Astrocyte (in vitro differentiated cells and primary cell): ENCODE results near the gene PMM2. TPM values are rescaled to one million over a fixed set of nuclear protein-coding genes. Genes with fewer than 3 reads are reported as not detected.
A peak's percentile ranks its signal among the peaks of the same experiment; 100 is the strongest.

Experiments used
- DNase-seq: peaks from one replicate; pipeline ENCODE4 v3.0.0-alpha.2; 2010; ENCODE audit warnings: low read depth
- FAIRE-seq: peaks from 2 replicates; lab custom pipeline; 2011; peaks lifted over from hg19 to GRCh38; lab: Jason Lieb, UNC
- H2AFZ ChIP-seq: 2 replicates; pipeline ENCODE4 v1.6.0; 2012; ENCODE audit warnings: low read depth, low read length, inconsistent platforms
- H3K27ac ChIP-seq: 2 replicates; pipeline ENCODE4 v1.5.1; 2011; ENCODE audit warnings: low read depth, low read length, inconsistent platforms
- H3K27me3 ChIP-seq: 2 replicates; pipeline ENCODE4 v1.6.0; 2011; ENCODE audit warnings: low read length, inconsistent platforms; ENCODE audit not compliant: insufficient read depth
- H3K36me3 ChIP-seq: 2 replicates; pipeline ENCODE4 v1.5.1; 2011; ENCODE audit warnings: low read length, inconsistent platforms; ENCODE audit not compliant: insufficient read depth
- H3K4me1 ChIP-seq: 2 replicates; pipeline ENCODE4 v1.5.1; 2011; ENCODE audit warnings: low read length, inconsistent platforms; ENCODE audit not compliant: insufficient read depth
- H3K4me2 ChIP-seq: 2 replicates; pipeline ENCODE4 v1.6.0; 2012; ENCODE audit warnings: low read length, inconsistent platforms
- H3K4me3 ChIP-seq: 2 replicates; pipeline ENCODE4 v1.5.1; 2011; ENCODE audit warnings: low read depth, mild to moderate bottlenecking, low read length, inconsistent platforms; ENCODE audit not compliant: insufficient read depth
- H3K79me2 ChIP-seq: 2 replicates; pipeline ENCODE4 v1.6.0; 2012; ENCODE audit warnings: mild to moderate bottlenecking, low read length, inconsistent platforms; ENCODE audit not compliant: insufficient read depth
- H3K9ac ChIP-seq: 2 replicates; pipeline ENCODE4 v1.6.0; 2012; ENCODE audit warnings: mild to moderate bottlenecking, low read length, inconsistent platforms
- H3K9me3 ChIP-seq: 2 replicates; pipeline ENCODE4 v1.5.1; 2012; ENCODE audit warnings: low read depth, mild to moderate bottlenecking, low read length, inconsistent platforms; ENCODE audit not compliant: insufficient read depth
- H4K20me1 ChIP-seq: 2 replicates; pipeline ENCODE4 v1.6.0; 2012; ENCODE audit warnings: low read length, inconsistent platforms; ENCODE audit not compliant: insufficient read depth
- H3K27ac Mint-ChIP-seq: one replicate; pipeline ENCODE4 v1.8.0; 2021; ENCODE audit warnings: mild to moderate bottlenecking, mixed read lengths; ENCODE audit not compliant: unreplicated experiment
- H3K27me3 Mint-ChIP-seq: one replicate; pipeline ENCODE4 v1.8.0; 2021; ENCODE audit warnings: low read depth, mixed read lengths; ENCODE audit not compliant: unreplicated experiment
- H3K36me3 Mint-ChIP-seq: one replicate; pipeline ENCODE4 v1.8.0; 2021; ENCODE audit warnings: low read depth, mixed read lengths; ENCODE audit not compliant: unreplicated experiment
- H3K4me1 Mint-ChIP-seq: one replicate; pipeline ENCODE4 v1.8.0; 2021; ENCODE audit warnings: low read depth, mixed read lengths; ENCODE audit not compliant: unreplicated experiment
- H3K4me3 Mint-ChIP-seq: one replicate; pipeline ENCODE4 v1.8.0; 2021; ENCODE audit warnings: mild to moderate bottlenecking, moderate library complexity, mixed read lengths; ENCODE audit not compliant: unreplicated experiment
- H3K9me3 Mint-ChIP-seq: one replicate; pipeline ENCODE4 v1.8.0; 2021; ENCODE audit warnings: mild to moderate bottlenecking, mixed read lengths; ENCODE audit not compliant: unreplicated experiment
- CTCF ChIP-seq: IDR thresholded peaks from 2 replicates; pipeline ENCODE4 v1.5.1; 2011; ENCODE audit warnings: low read depth, mild to moderate bottlenecking, inconsistent platforms, low read length, moderate library complexity; ENCODE audit not compliant: insufficient read depth
- EZH2 ChIP-seq: IDR thresholded peaks from 2 replicates; pipeline ENCODE4 v1.6.1; 2012; ENCODE audit warnings: mild to moderate bottlenecking, low read length, inconsistent platforms; ENCODE audit not compliant: insufficient read depth
- total RNA-seq: library from RNA; stranded (reverse); gene quantifications from 2 replicates; pipeline ENCODE4 v1.2.1, GENCODE V29; 2021

PMM2 gene
- total RNA-seq, 1 donor from 2014 or later: 57.8 TPM

- TF ChIP-seq EZH2 (no peak), CTCF (no peak)
- H4K20me1 ChIP-seq: peaks cover 84% of the 10 kb centered on the region
- H3K4me2 ChIP-seq: no peak overlapping the region
- peaks cover 72% of the 10 kb centered on the region for H3K79me2 ChIP-seq
- H3K9ac ChIP-seq: no peak overlapping the region
- no peaks in the 10 kb centered on the region for H3K27me3 ChIP-seq
- DNase-seq: no peak
- H3K4me3 ChIP-seq: no peak overlapping the region
- H3K4me1 ChIP-seq: peaks cover 35% of the 10 kb centered on the region
- no peaks in the 10 kb centered on the region for H3K36me3 ChIP-seq
- no peak overlapping the region for H2AFZ ChIP-seq
- H3K9me3 Mint-ChIP-seq: no peaks in the 10 kb centered on the region
- no peaks in the 10 kb centered on the region for H3K9me3 ChIP-seq
- no peak for FAIRE-seq
- H3K27me3 Mint-ChIP-seq: no peaks in the 10 kb centered on the region
- H3K4me1 Mint-ChIP-seq: peaks cover 34% of the 10 kb centered on the region
- H3K4me3 Mint-ChIP-seq: peak overlapping the region; percentile 69
- peak overlapping the region; percentile 48 for H3K27ac Mint-ChIP-seq
- no peak overlapping the region for H3K27ac ChIP-seq
- H3K36me3 Mint-ChIP-seq: peaks cover 5% of the 10 kb centered on the region
Observed at GRCh38 chr16:8863594-8864424, 66.2 kb downstream of the PMM2 start.

GRCh38 chr16:8864480-8865110, 67.0 kb downstream of the PMM2 start:
- FAIRE-seq: no peak
- H3K9me3 ChIP-seq: no peaks in the 10 kb centered on the region
- H3K4me2 ChIP-seq: no peak overlapping the region
- H4K20me1 ChIP-seq: peaks cover 76% of the 10 kb centered on the region
- no peaks in the 10 kb centered on the region for H3K27me3 ChIP-seq
- H3K36me3 ChIP-seq: no peaks in the 10 kb centered on the region
- H3K27ac Mint-ChIP-seq: peak overlapping the region; percentile 48
- H3K36me3 Mint-ChIP-seq: peaks cover 3% of the 10 kb centered on the region
- H3K27ac ChIP-seq: no peak overlapping the region
- DNase-seq: no peak
- no peaks in the 10 kb centered on the region for H3K27me3 Mint-ChIP-seq
- H3K4me1 ChIP-seq: peaks cover 41% of the 10 kb centered on the region
- TF ChIP-seq CTCF: no peak
- TF ChIP-seq EZH2: no peak
- H3K9ac ChIP-seq: no peak overlapping the region
- no peak overlapping the region for H2AFZ ChIP-seq
- H3K9me3 Mint-ChIP-seq: no peaks in the 10 kb centered on the region
- peak overlapping the region; percentile 69 for H3K4me3 Mint-ChIP-seq
- no peak overlapping the region for H3K4me3 ChIP-seq
- peaks cover 72% of the 10 kb centered on the region for H3K79me2 ChIP-seq
- peaks cover 35% of the 10 kb centered on the region for H3K4me1 Mint-ChIP-seq
